HG03460 (cell line): Measurements from ENCODE around the gene BRPF1.
"Not testable (repeated sequence)": the region's sequence is repeated elsewhere in the genome, so short reads cannot be mapped to it uniquely, and the experiment has no call there.

Experiments used
- ATAC-seq: cut with Tn5 transposase; IDR thresholded peaks from one replicate; pipeline ENCODE4 v1.9.1; 2021; ENCODE audit not compliant: unreplicated experiment

Gene BRPF1

DNA sequence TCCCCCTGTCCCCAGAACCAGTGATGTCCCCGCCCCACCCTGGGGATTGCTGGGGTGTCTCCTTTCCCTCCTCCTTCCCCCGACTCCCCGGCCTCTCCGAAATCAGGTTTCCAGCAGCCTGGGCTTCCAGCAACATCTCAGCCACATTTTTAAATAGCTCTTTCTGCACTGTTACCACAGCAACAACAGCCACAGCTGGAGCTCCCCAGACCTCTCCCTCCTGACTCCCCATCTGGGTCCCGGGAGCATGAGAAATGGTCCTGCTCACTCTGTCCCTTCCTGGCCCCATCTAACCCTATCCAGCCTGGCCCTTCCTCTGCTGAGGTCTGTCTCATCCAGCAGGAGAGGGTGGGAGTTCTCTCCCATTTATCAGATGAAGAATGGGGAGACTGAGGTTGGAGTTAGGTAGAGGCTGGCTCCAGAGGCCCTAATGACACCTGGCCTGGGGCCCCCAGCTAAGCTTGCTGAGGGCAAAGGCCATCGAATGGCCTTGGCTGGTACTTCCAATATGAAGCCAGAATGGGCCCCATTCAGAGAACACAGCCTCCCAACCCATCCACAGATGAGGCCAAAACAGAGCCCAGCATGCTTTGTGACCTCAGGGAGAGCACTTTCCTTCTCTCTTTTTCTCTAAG is 36.7 kb downstream of the BRPF1 start:
- ATAC-seq = no peak

DNA sequence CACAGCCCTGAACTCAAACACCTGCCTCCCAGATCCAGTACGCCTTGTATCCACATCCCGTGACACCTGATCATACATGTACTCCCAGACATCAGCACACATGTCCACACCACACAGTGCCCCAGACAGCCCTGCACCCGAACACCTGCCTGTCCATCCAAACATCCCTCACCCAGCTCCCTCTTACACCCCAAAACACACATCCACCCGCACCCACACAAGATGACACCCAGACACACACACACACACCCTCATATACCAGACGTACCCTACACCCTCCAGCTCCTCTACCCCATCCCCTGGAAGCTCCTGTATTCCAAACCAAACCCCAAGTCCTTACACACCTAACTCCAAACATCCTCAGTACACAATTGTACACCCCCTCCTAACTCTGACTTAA is 37.5 kb downstream of the BRPF1 start:
- no peak for ATAC-seq

DNA sequence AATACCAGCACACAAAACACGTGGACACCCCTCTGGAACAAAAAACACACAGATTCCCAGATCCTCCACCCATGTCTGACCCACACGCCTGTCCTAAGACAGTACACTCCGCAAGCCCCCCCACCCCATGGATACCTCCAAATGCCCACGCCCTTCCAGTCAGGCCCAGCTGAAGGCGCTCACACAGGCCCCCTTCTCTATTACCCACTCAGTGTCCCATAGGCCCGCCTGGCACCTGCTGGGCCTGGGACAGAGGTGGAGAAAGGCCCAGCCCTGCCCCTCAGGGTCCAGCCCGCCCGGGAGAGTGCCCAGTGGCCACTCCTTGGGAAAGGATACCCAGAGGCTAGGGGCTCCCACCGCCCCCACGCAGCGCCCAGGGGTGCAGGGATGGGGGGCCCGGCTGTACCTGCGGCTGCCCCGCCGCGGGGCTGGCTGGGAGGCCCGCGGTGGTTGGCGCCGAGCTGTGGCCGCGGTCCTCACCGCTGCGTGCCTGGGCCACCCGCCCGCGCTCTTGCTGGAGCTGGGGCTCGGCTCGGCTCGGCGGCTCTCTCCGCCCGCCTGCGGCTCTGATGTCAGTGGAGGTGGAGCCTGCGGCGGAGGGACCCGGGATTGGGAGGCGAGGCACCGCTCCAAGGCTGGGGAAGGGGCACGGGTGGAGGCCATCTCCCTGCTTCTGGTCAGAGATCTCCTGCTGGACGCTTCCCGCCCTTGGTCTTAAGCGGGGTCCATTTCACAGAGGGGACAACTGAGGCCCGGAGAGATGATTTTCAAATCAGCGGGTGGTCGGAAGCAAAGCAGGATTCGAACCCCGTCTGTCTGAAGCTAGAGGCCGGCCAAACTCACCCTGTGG is 38.1 kb downstream of the BRPF1 start, which contains the start of gene CAMK1:
CAMK1 (minus strand) TSS at position 522 of the 850 bp plus-strand sequence. CDS start 2,198 bp downstream, outside the sequence.
- no peak for ATAC-seq

DNA sequence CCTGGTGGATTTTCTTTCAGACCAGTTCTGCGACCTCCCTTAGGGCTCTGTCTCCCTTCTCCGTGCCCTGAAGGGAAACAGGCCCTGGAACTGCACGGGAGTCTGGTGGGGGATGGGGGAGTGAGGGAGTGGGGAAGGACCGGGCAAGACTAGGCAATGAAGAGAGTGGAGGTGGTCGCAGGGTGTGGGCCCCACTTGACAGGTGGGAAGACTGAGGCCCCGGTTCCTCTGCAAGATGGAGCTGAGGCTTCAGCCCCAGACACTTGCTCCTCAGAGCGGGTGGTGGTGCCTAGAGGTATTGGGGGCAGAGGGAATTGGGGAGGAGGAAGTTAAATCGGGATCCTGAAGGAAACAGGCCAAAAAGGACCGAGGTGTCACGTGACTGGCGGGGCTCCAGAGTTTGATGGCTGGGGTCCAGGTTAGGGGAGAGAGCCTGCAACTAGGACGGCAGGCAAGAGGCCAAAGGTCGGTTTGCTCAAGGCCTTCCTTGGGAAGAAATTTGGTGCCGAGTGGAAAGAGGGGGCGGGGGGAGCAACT is 38.8 kb downstream of the BRPF1 start:
- no peak for ATAC-seq

DNA sequence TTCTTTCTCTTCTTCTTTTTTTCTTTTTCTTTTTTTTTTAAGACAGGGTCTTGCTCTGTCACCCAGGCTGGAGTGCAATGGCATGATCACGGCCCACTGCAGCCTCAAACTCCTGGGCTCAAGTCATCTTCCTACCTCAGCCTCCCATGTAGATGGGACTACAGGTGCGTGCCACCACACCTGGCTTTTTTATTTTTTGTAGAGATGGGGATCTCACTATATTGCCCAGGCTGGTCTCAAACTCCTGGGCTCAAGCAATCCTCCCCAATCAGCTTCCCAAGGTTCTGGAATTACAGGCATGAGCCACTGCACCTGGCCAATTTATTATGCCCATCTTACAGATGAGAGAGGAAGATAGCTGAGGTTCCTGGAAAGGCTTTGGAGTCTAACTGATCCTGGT is 39.5 kb downstream of the BRPF1 start:
- ATAC-seq = not testable (repeated sequence)

DNA sequence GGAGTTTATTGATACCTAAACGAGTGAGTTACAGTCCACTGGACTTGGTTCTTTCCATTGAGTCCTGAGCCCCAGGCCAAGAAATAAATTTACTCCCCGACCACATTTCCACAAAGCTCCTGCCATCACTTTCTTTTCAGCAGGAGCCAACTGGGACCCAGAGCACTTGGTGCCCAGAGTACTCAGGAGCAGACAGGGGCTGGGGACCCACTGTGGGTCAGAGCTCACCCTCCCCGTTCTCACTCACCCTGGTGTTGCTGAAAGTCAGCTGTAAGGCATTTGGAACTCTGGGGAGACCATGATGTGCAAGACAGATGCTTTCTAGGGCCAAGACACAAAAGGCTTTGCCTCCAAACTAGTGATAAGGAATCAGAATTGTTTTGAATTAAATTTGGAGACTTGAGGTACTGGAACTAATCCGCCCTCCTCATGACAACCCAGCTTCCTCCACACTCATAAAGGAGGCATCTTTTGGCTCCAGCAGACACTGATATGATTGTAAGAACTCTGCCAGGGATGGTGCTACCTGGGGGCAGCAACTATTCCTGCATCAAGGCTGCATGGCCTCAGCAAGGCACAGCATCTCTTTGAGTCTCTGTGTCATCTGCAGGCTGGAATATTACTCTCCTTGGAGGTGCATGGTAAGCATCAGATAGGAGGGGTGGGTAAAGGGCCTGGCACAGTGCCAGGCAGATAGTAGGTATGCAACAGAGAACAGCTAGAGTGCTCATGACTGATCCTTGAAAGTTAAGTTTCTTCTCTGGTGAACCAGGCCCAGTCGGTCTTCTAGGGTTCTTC is 45.6 kb downstream of the BRPF1 start:
- no peak for ATAC-seq

DNA sequence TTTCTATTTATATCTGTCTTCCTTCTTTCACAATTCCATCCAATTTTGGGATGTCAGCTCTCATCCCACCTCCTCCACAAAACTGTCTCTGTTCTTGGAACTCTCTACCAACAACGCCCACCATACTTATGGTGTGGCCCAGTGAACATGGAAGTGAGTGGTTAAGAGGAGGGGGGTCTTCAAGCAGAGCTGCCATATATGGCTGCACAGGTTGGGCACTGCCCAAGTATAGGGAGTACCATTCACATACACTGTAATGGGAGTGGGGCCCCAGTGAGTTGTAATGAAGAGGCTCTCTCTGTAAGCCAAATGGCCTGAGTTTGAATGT is 46.1 kb downstream of the BRPF1 start:
- no peak for ATAC-seq

DNA sequence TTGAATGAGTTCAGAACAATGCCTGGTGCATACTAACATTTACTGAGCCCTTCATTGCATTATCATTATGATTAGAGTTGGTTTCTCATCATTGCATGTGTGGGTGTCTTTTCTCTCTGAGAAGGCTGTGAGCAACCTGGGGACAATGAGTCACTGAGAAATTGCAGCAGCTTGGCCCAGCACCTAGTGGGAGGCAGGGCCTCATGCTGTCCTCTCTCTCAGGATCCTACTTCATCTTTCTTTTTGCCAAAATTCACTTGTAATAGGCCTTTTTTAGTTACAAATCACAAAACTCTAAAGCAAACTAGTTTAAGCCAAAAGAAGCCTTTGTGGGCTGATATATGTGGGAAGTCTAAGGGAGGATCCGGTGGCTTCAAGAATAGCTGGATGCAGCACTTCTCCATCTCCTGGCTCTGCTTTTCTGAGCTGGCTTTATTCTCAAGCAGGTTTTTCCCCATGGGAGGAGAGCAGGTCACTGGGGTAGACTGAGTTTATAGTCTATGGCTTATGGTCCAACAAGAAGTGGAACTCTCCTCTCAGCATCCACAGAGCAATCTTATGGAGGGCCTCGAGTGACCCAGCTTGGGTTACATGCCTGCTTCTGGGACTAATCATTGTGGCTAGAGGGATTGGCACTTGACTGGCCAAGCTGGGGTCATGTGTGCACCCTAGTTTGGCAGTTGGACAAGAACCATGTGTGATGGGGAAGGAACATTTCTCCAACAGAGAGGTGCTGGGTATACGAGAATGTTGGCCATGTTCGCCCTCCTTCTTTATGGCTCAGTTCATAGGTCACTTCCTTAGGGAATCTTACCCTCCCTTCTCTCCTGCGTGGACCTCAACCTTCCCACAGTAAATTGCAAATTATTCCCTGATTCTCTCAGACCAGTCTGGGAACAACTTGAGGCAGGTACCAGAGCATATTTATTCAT is 46.9 kb downstream of the BRPF1 start:
- no peak for ATAC-seq

DNA sequence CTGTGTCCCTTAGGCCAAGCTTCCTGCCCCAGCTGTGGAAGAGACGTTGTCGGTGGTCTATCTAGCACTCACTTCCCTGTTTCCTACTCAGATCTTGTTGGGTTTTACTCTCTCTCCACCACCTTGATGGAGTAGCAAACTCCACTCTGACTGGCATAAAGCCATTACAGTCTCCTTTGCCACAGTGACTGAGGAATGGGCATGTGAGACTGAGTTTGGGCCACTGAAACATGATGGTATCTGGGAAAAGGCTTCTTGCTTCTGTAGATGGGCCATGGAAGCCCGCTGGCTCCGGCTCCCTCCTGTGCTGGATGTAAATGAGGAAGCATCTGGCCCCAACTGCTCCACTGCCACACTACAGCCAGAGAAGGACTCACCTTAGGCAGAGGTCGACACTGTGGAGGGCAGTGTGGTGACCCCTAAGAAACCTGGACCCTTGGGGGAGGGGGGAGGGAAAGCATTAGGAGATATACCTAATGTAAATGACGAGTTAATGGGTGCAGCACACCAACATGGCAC is 47.6 kb downstream of the BRPF1 start:
- no peak for ATAC-seq

DNA sequence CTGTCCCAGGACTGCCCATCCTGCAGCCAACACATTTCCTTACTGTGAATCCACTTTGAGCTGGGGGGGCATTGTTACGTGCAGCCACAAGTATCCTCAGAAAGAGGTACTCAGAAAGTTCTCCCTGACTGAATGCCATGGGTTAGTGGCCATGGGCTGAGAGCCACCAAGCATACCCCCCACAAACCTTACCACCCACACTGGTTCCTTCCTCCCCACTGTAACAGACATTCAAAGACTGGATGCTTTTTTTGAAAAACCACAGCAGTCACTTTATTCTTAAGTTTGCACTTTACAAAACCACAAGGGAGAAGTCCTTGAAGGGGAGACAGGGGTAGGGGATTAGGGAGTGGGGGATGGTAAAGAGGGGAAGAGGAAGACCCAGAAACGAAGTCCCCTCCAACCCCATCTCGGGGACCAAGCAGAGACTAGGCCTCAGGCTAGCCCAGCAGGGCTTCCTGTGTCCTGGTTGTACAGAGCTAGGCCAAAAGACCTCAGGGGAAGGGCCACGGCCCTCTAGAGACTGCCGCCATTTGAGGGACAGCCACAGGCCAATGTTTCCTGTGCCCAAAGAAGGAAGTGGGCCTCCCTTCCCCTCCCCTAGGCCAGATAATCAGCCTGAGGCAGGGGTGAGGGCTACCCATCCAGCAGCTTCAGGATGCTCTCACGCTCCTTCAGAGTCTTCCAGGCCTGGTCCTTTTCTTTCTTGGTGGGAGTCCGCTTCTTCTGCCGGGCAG is 48.4 kb downstream of the BRPF1 start:
- peak; percentile 72 for ATAC-seq

DNA sequence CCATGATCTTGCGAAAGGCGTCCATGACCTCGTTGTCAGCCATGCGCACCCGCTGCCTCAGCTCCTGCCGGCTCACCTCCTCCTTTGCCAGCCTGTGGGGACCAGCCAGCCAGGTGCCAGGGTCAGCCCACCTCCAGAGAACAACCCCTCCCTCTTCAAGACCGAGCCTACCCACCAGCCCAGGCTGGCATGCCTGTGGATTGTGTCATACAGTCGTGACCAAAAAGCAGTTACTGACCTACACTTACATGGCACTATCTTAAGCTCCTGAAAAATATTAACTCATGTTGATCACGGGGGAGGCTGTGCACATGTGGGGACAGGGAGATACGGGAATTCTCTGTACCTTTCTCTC is 48.9 kb downstream of the BRPF1 start:
- no peak for ATAC-seq

DNA sequence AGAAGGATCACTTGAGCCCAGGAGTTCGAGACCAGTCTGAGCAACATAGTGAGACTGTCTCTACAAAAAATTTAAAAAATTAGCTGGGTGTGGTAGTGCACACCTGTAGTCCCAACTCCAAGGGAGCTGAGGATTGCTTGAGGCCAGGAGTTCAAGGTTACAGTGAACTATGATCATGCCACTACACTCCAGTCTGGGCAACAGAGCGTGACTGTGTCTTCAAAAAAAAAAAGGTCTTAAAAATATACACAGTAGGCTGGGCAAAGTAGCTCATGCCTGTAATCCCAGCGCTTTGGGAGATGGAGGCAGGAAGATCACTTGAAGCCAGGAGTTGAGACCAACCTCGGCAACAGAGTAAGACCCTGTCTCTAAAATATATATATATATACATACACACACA is 49.4 kb downstream of the BRPF1 start:
- no peak for ATAC-seq

DNA sequence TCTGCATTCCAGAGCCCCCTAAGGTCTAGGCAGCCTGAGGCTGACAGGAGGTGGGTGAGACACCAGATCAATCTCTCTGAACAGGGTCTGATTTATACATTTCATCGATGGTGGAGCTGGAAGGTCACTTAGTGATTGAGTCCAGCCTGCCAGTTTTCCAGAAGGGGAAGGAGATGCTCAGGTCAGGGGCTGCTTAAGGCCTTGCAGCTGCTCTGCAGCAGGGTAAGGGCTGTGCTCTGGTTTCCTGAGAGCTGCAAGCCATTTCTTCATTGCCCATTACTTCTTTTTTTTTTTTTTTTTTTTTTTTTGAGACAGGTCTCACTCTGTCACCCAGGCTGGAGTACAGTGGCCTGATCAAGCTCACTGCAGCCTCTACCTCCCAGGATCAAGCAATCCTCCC is 50.0 kb downstream of the BRPF1 start:
- ATAC-seq = no peak

DNA sequence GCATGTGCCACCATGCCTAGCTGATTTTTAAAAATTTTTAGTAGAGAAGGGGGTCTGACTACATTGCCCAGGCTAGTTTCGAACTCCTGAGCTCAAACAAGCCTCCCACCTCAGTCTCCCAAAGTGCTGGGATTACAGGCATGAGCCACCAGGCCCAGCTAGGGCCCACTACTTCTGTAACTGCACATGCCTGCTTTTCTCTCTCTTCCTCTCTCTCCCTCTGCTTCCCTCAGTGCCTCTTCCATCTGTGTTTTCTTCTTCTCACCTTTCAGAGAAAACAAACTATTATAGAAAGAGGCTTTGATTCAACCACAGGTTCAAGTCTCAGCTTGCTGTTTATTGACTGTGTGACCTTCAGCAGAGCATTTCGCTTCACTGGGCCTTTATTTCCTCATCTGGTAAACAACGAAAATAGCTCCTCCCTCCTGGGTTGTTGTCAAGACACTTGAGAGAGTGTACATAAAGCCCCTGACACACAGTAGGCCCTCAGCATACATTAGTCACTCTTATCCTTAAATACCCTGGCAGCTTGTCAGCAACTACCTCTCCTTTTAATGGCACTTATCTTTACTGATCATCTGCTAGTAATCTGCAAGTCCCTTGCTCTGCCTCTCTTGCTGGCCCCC is 50.6 kb downstream of the BRPF1 start:
- no peak for ATAC-seq

DNA sequence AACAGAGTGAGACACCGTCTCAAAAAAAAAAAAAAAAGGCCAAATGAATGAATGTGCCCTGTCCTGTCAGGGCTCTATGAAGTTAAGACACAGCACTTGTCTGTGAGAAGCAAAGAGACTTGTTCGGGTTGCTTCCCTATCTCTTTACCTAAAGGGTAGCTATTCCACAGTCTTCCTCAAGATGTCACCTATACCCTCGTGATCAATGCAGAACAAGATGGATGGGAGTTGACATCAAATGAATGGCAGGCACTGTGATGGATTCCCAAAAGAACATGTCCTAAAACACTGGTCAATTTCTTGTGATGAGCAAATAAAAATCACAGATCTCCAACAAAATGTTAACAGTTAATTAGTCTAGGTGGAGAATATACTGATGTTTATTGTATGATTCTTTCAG is 51.2 kb downstream of the BRPF1 start:
- no peak for ATAC-seq

DNA sequence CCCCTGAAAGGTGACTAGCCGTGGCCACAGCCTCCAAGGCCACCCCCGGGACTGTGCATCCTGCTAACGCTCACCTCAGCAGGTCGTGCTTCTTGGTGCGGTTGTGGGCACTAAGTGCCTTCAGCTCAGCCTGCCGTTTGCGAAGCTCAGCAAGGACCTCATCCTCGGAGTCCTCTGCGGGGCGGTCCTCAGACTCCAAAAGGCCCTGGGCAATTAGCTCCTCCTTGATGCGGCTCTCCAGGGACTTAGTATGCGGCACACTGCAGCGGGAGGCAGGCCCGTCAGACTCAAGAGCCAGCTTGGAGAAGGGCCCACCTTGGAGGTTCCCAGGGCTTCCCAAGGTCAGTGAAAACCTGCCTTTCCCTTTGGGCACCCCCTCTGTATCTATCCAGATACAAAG is 52.4 kb downstream of the BRPF1 start:
- ATAC-seq = no peak

DNA sequence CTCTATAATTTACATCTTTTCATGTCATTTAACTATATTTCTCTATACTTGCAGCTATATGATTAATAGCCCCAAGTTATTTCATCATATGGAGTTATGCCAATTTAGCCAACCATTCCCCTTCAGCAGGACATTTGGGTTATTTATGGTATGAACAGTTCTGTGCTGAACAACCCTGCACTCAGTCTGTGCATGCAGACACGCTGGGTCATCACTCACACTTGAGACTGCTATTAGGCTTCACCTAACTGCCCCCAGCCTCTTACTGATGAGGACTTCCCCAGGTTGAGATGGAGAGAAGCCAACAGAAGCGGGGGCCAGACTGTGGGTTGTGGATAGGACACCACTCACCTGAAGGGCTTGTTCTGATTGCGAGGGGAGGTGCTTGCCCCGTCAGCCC is 53.4 kb downstream of the BRPF1 start:
- ATAC-seq = no peak

DNA sequence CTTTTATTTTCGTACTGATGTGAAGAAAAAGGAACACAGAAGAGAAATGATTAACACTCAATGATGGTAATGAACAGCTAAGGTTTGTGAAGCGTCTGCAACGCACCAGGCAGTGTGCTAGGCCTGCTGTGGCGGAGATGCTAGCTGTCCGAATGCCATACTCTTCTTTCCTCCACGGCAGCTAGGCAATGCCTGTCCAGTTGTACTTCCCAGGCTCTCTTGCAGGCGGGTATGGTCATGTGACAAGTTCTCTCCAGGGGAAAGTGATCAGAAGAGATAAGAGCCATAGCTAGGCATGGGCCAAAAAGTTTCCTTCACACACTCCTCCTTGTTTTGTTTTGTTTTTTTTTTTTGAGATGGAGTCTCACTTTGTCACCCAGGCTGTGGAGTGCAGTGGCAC is 54.1 kb downstream of the BRPF1 start:
- no peak for ATAC-seq

DNA sequence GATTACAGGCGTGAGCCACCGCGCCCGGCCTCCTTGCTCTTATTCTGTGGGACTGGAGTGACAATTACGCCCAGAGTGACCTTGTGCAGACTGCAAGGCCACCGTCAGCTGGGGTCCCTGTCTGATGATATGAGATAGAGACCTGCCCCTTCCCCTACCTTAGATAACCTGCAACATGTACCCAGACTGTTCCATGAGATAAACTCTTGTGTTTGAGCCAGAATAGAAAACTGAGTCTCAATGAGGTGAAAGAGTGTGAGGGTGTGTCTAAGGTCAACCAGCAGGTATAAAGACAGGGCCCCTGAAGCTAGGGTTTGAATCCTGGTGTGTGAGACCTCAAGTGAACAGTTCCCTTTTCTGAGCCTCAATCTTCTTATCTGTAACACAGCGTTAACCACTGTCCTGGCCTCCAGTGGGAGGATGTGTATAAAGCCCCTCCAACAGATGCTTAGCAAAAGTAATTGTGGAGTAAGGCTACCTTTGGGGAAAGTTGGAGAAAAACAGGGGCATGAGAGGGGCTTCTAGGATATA is 54.7 kb downstream of the BRPF1 start:
- ATAC-seq = no peak
